Cardiac fibroblast (primary cell): ENCODE data around the gene FITM1.

Experiments
- DNase-seq, 2 donors: peaks; one replicate each; pipeline versions ENCODE4 v3.0.0 to v3.0.0-alpha.2; 2010; ENCODE audit warnings: low read depth in 2 of 2
- H3K4me3 ChIP-seq, 2 donors: replicated peaks in 1 of 2; 1 replicate in 1 of 2; 2 replicates in 1 of 2; pipeline ENCODE4 v1.5.1; 2011; ENCODE audit warnings: low read depth in 2 of 2, low read length in 2 of 2, mild to moderate bottlenecking in 2 of 2, moderate library complexity in 1 of 2
- CTCF ChIP-seq: IDR thresholded peaks from one replicate; pipeline ENCODE4 v1.5.1; 2011; ENCODE audit warnings: low read depth, mild to moderate bottlenecking, low read length, inconsistent platforms

FITM1 gene

GRCh38 chr14:24114532-24115421 lies 15.7 kb upstream of the FITM1 start, which contains the start of the genes DCAF11 and NRL:
Gene DCAF11 (plus strand): TSS chr14:24114777. CDS start chr14:24115595, 818 bp downstream.
Gene NRL (minus strand): TSS chr14:24114949. CDS start chr14:24082848, 32,101 bp downstream.
- DNase-seq = peak; percentile 100
- H3K4me3 ChIP-seq = peak within 1 kb of the TSS; percentile 71 to 91
- no peak for TF ChIP-seq CTCF

GRCh38 chr14:24115422-24116127 lies 14.9 kb upstream of the FITM1 start:
- DNase-seq = no peak
- peak overlapping the region; percentile 71 to 91 for H3K4me3 ChIP-seq

GRCh38 chr14:24116128-24116814 lies 14.2 kb upstream of the FITM1 start:
- no peak overlapping the region for H3K4me3 ChIP-seq
- DNase-seq = no peak
- TF ChIP-seq CTCF = no peak

More at GRCh38 chr14:24115422-24116127, 14.9 kb upstream of the FITM1 start:
- no peak for TF ChIP-seq CTCF

GRCh38 chr14:24117179-24117578 lies 13.3 kb upstream of the FITM1 start:
- no peak for DNase-seq
- no peak overlapping the region for H3K4me3 ChIP-seq
- no peak for TF ChIP-seq CTCF

- TF ChIP-seq CTCF = no peak
- no peak for DNase-seq
- no peak overlapping the region for H3K4me3 ChIP-seq
Measured at GRCh38 chr14:24119691-24120090, 10.8 kb upstream of the FITM1 start.

- no peak for TF ChIP-seq CTCF
- DNase-seq = no peak
- no peak overlapping the region for H3K4me3 ChIP-seq
Measured at GRCh38 chr14:24121210-24121609, 9.2 kb upstream of the FITM1 start.
